ENCODE results near the gene BMP2.

The BMP2 gene

GRCh38 chr20:6806275-6806674 lies 38.8 kb downstream of the BMP2 start:
- peaks cover 5% of the 10 kb centered on the region; the same call in 1 of the 2 replicates for H3K9me3 ChIP-seq (ENCODE audit: insufficient read depth, low read depth, low read length)
- no peaks in the 10 kb centered on the region for H3K79me2 ChIP-seq (ENCODE audit: insufficient read depth, low read length)
- no peaks in the 10 kb centered on the region for H4K20me1 ChIP-seq (ENCODE audit: insufficient read depth, low read length, poor library complexity, severe bottlenecking)
- no peaks in the 10 kb centered on the region for H3K36me3 ChIP-seq (ENCODE audit: insufficient read depth, low read length)
- TF ChIP-seq CTCF (conservative IDR thresholded peaks at IDR 0.05; ENCODE audit: low read length) (no peak), EZH2phosphoT487 (IDR thresholded peaks at IDR 0.05; ENCODE audit: borderline replicate concordance) (no peak)
- H3K4me3 ChIP-seq (ENCODE audit: low read length, poor library complexity, severe bottlenecking) = no peak overlapping the region
- H3K9ac ChIP-seq (ENCODE audit: low read depth, low read length, poor library complexity, severe bottlenecking) = no peak overlapping the region
- H3K9me2 ChIP-seq (replicated peaks; ENCODE audit: low read depth, low read length) = no peaks in the 10 kb centered on the region
- H2AFZ ChIP-seq (ENCODE audit: low read length) = no peak overlapping the region
- H3F3A ChIP-seq (ENCODE audit: low read depth) = no peaks in the 10 kb centered on the region
- H3K4me2 ChIP-seq (ENCODE audit: low read depth, low read length, poor library complexity, severe bottlenecking) = no peak overlapping the region
- no peaks in the 10 kb centered on the region for H3K27me3 ChIP-seq (ENCODE audit: insufficient read depth, low read length, poor library complexity, severe bottlenecking)
- H3K4me1 ChIP-seq (ENCODE audit: insufficient read depth, low read length, poor library complexity, severe bottlenecking) = no peaks in the 10 kb centered on the region

DNA sequence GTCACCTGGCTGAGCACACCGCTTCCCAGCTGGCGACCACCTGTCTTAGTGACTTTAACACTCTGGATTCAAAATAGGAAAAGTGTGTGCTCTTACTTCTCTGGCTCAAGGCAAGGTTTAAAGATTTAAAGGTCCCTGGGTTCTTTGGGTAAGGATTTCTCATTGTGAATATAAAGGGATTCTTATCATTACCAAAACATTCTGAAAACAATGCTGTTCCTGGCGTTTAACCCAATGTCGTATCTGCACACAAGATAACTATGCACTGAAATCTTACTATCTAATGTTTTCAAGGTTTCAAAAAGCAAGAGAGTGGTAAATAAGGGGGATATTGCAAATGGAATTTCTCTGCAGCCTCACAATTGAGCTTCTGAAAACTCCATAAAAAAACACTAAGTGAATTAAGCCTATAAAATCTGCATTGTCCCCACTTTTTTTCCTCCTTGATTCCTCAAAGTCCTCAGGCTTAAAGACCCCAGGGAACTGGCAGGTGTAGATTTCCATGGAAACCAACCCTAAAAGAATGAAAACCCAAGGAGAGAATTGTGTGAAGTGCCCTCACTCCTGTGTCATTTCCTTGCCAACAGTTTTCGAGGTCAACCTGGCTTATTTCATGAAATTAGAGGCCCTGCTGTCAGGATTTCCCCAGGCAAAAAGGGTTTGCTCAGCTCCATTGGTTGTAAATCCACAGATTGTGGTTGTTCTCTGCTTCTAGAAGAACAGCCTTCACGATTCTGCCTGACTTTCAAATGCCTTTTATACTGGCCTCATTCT lies 44.0 kb downstream of the BMP2 start:
- Histone ChIP-seq H2AFZ (ENCODE audit: low read length) (no peak overlapping the region), H3K4me1 (ENCODE audit: insufficient read depth, low read length, poor library complexity, severe bottlenecking) (no peaks in the 10 kb centered on the region), H3K79me2 (ENCODE audit: insufficient read depth, low read length) (no peaks in the 10 kb centered on the region), H3K36me3 (ENCODE audit: insufficient read depth, low read length) (no peaks in the 10 kb centered on the region), H3K9ac (ENCODE audit: low read depth, low read length, poor library complexity, severe bottlenecking) (no peak overlapping the region), H3K4me2 (ENCODE audit: low read depth, low read length, poor library complexity, severe bottlenecking) (no peak overlapping the region), H4K20me1 (ENCODE audit: insufficient read depth, low read length, poor library complexity, severe bottlenecking) (no peaks in the 10 kb centered on the region), H3K27me3 (ENCODE audit: insufficient read depth, low read length, poor library complexity, severe bottlenecking) (no peaks in the 10 kb centered on the region), H3K4me3 (ENCODE audit: low read length, poor library complexity, severe bottlenecking) (no peak overlapping the region), H3F3A (ENCODE audit: low read depth) (no peaks in the 10 kb centered on the region), H3K9me2 (replicated peaks; ENCODE audit: low read depth, low read length) (no peaks in the 10 kb centered on the region), H3K9me3 (ENCODE audit: insufficient read depth, low read depth, low read length) (0 out of 2 replicates have a peak, but pooled peaks cover under 1% of the 10 kb centered on the region)
- TF ChIP-seq EZH2phosphoT487 (IDR thresholded peaks at IDR 0.05; ENCODE audit: borderline replicate concordance) (no peak), CTCF (conservative IDR thresholded peaks at IDR 0.05; ENCODE audit: low read length) (no peak)

- TF ChIP-seq EZH2phosphoT487 (IDR thresholded peaks at IDR 0.05; ENCODE audit: borderline replicate concordance) (no peak), CTCF (conservative IDR thresholded peaks at IDR 0.05; ENCODE audit: low read length) (no peak)
Measured at GRCh38 chr20:6812530-6812929, 45.0 kb downstream of the BMP2 start.

More at GRCh38 chr20:6812530-6812929, 45.0 kb downstream of the BMP2 start:
- Histone ChIP-seq H3K4me1 (ENCODE audit: insufficient read depth, low read length, poor library complexity, severe bottlenecking) (no peaks in the 10 kb centered on the region), H3K9ac (ENCODE audit: low read depth, low read length, poor library complexity, severe bottlenecking) (no peak overlapping the region), H3K4me3 (ENCODE audit: low read length, poor library complexity, severe bottlenecking) (no peak overlapping the region), H2AFZ (ENCODE audit: low read length) (no peak overlapping the region), H3F3A (ENCODE audit: low read depth) (no peaks in the 10 kb centered on the region), H3K9me2 (replicated peaks; ENCODE audit: low read depth, low read length) (no peaks in the 10 kb centered on the region), H3K9me3 (ENCODE audit: insufficient read depth, low read depth, low read length) (no peaks in the 10 kb centered on the region), H3K4me2 (ENCODE audit: low read depth, low read length, poor library complexity, severe bottlenecking) (no peak overlapping the region), H3K79me2 (ENCODE audit: insufficient read depth, low read length) (no peaks in the 10 kb centered on the region), H3K36me3 (ENCODE audit: insufficient read depth, low read length) (no peaks in the 10 kb centered on the region), H3K27me3 (ENCODE audit: insufficient read depth, low read length, poor library complexity, severe bottlenecking) (no peaks in the 10 kb centered on the region), H4K20me1 (ENCODE audit: insufficient read depth, low read length, poor library complexity, severe bottlenecking) (no peaks in the 10 kb centered on the region)

All from Loucy (cell line).